ENCODE measurements around the gene ACTA2.

Gene ACTA2

DNA sequence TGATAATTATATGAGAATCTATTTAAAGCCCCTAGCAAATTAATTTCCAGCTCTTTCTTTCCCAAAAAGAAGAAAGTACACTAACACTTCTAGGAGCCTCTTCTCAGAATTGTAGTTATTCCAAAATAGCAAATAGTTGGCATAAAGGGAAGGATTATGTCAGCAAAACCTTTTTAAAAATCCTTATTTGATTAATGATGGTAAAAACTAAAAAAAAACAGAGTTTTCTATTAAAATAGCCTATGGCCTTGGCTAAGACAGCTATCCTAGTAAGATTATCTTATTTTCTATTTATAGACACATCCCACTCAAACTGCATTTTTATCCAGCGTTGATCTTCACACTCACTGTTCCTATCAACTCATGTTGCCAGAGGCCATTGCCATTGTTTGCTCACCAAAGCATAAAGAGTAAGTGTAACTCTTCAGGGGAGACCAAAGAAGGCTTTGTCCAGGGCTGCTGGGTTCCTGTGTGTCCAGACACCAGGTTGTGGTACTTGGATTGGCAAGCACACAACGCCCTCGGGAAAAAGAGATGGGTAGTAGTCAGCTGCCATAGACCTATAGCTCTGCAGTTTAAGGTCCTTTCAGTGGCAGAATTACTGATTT is 31.5 kb downstream of the ACTA2 start:
- no peak overlapping the region for H3K27ac ChIP-seq (ENCODE audit: low read depth, low read length, severe bottlenecking)
- 85 to 93% methylated on average over 2 to 3 of the region's 3 CpGs for WGBS, 2 experiments (ENCODE audit: insufficient coverage in 2 of 2)
- H3K4me3 ChIP-seq (ENCODE audit: extremely low read depth, insufficient read depth, low read length, poor library complexity, severe bottlenecking) = no peak overlapping the region
- no peaks in the 10 kb centered on the region for H3K9me3 ChIP-seq (ENCODE audit: control insufficient read depth, low read length)
- no peaks in the 10 kb centered on the region for H3K36me3 ChIP-seq (ENCODE audit: control insufficient read depth, insufficient read depth, low read length)
- no peaks in the 10 kb centered on the region for H3K4me1 ChIP-seq (ENCODE audit: control insufficient read depth, insufficient read depth, low read length, poor library complexity, severe bottlenecking)

DNA sequence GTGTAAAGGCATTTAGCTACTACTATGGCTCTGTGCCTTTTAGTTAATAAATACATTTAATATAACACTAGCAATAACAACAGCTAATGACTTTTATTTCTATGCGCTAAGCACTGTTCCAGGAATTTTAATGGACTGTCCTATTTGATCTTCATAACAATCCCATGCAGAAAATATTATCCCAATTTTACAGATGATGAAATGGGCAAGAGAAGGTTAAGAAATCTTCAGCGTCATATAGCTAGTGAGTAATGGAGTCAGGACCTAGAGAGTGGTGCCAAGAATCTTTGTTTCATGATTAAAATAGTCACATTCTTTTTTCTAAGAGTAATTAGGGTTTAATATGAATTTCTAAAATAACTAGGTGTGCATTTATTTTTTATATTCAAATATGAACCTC is 32.4 kb downstream of the ACTA2 start:
- Histone ChIP-seq H3K36me3 (ENCODE audit: control insufficient read depth, insufficient read depth, low read length) (no peaks in the 10 kb centered on the region), H3K27ac (ENCODE audit: low read depth, low read length, severe bottlenecking) (no peak overlapping the region), H3K4me3 (ENCODE audit: extremely low read depth, insufficient read depth, low read length, poor library complexity, severe bottlenecking) (no peak overlapping the region), H3K9me3 (ENCODE audit: control insufficient read depth, low read length) (no peaks in the 10 kb centered on the region), H3K4me1 (ENCODE audit: control insufficient read depth, insufficient read depth, low read length, poor library complexity, severe bottlenecking) (no peaks in the 10 kb centered on the region)
- WGBS, 2 experiments (ENCODE audit: insufficient coverage in 2 of 2) = 100% methylated on average over 1 of the region's 2 CpGs; no CpG with 5 or more reads in 1 of the 2 experiments

DNA sequence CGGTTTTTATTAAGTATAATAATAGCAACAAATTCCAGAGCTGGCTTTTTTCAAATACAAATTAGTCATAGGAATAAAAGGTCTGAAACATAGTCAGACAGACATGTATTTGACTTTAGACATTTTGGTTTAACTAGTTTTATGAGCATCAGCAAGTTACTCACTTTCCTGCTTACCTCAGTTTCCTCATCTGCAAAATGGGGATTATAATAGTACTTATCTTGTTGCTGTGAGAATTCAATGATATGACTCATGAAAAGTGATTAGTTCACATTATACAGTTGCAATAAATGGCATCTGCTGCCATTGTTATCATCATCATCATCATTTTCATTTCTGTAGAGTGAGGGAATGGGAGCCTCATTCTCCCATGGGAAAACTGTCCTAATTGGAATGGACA is 33.5 kb downstream of the ACTA2 start:
- no peaks in the 10 kb centered on the region for H3K4me1 ChIP-seq (ENCODE audit: control insufficient read depth, insufficient read depth, low read length, poor library complexity, severe bottlenecking)
- no peak overlapping the region for H3K4me3 ChIP-seq (ENCODE audit: extremely low read depth, insufficient read depth, low read length, poor library complexity, severe bottlenecking)
- WGBS, 2 experiments (ENCODE audit: insufficient coverage in 2 of 2) = no CpG with 5 or more reads among the region's 1 CpG
- no peaks in the 10 kb centered on the region for H3K9me3 ChIP-seq (ENCODE audit: control insufficient read depth, low read length)
- H3K36me3 ChIP-seq (ENCODE audit: control insufficient read depth, insufficient read depth, low read length) = no peaks in the 10 kb centered on the region
- no peak overlapping the region for H3K27ac ChIP-seq (ENCODE audit: low read depth, low read length, severe bottlenecking)

DNA sequence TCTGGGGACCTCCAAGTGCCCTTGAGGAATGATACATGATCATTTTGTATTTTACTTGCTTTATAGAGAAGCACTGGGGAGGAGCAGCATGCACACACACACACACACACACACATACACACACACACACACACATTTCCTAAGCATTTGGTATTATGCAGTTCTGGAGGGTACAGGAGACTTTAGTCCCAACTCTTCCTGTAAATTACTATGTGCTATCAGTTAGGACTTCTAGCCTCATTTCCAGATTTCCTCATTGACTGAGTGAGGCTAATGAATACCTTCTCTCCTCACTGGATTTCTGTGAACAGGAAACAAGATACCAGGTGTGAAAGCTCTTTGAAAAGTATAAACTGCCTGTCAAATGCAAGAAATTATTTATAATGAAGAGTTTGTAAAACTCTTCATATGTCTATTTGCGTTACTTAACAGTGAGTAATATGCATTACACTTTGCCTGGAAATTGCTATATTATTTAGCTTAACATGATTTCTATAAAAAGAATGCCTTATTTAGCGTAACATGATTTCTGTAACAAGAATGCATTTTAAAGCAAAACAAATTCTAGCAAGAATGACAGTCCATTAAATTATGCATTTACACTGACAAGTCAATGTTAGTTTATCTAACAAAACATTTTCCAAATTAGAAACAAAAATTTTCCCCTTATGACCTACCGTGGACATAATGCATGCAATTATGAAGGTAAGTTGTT is 34.2 kb downstream of the ACTA2 start:
- Histone ChIP-seq H3K27ac (ENCODE audit: low read depth, low read length, severe bottlenecking) (no peak overlapping the region), H3K4me1 (ENCODE audit: control insufficient read depth, insufficient read depth, low read length, poor library complexity, severe bottlenecking) (no peaks in the 10 kb centered on the region), H3K9me3 (ENCODE audit: control insufficient read depth, low read length) (no peaks in the 10 kb centered on the region), H3K4me3 (ENCODE audit: extremely low read depth, insufficient read depth, low read length, poor library complexity, severe bottlenecking) (no peak overlapping the region), H3K36me3 (ENCODE audit: control insufficient read depth, insufficient read depth, low read length) (no peaks in the 10 kb centered on the region)
- no CpG with 5 or more reads among the region's 3 CpGs for WGBS, 2 experiments (ENCODE audit: insufficient coverage in 2 of 2)

DNA sequence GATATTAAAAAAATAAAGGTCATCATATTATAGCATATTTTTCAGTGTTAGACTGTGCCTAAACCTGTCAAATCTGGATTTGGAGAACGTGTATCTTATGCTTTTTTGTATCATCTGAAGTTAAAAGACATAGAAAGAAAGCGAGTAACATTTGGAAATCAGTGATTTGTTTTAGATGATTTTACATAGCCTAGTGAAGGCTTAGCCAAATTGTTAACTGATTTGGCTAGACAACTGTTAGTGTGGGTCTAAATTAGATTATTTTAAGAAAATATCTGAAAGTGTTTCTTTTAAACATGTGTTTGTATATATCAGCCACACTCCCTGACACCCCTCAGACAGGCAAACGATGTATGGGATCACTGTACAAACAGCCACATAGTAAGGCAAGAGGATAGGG is 35.6 kb downstream of the ACTA2 start:
- 86 to 100% methylated on average over 1 of the region's 3 CpGs for WGBS, 2 experiments (ENCODE audit: insufficient coverage in 2 of 2)

DNA sequence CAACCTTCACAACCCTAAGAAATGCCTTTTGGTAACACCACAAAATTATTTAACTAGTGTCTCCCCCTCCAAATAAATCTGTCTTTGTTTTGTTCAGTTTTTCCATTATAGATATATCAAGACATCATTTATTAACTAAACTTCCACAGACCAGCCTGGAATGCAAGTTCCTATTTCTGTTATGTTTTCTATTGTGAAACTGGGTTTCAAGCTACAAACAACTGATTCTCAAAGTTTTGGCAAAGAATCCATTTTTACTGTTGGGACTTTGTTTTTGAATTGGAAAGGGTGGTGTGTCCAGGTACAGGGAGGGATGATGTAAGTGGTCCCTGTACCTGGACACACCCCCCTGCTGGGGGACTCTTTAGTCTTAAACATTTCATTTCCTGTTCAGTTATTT is 36.3 kb downstream of the ACTA2 start:
- H3K36me3 ChIP-seq (ENCODE audit: control insufficient read depth, insufficient read depth, low read length) = no peaks in the 10 kb centered on the region
- H3K4me3 ChIP-seq (ENCODE audit: extremely low read depth, insufficient read depth, low read length, poor library complexity, severe bottlenecking) = no peak overlapping the region
- no peaks in the 10 kb centered on the region for H3K4me1 ChIP-seq (ENCODE audit: control insufficient read depth, insufficient read depth, low read length, poor library complexity, severe bottlenecking)
- no peaks in the 10 kb centered on the region for H3K9me3 ChIP-seq (ENCODE audit: control insufficient read depth, low read length)
- H3K27ac ChIP-seq (ENCODE audit: low read depth, low read length, severe bottlenecking) = no peak overlapping the region

More for the DNA sequence above, 35.6 kb downstream of the ACTA2 start:
- Histone ChIP-seq H3K4me1 (ENCODE audit: control insufficient read depth, insufficient read depth, low read length, poor library complexity, severe bottlenecking) (no peaks in the 10 kb centered on the region), H3K4me3 (ENCODE audit: extremely low read depth, insufficient read depth, low read length, poor library complexity, severe bottlenecking) (no peak overlapping the region), H3K9me3 (ENCODE audit: control insufficient read depth, low read length) (no peaks in the 10 kb centered on the region), H3K27ac (ENCODE audit: low read depth, low read length, severe bottlenecking) (no peak overlapping the region), H3K36me3 (ENCODE audit: control insufficient read depth, insufficient read depth, low read length) (no peaks in the 10 kb centered on the region)

DNA sequence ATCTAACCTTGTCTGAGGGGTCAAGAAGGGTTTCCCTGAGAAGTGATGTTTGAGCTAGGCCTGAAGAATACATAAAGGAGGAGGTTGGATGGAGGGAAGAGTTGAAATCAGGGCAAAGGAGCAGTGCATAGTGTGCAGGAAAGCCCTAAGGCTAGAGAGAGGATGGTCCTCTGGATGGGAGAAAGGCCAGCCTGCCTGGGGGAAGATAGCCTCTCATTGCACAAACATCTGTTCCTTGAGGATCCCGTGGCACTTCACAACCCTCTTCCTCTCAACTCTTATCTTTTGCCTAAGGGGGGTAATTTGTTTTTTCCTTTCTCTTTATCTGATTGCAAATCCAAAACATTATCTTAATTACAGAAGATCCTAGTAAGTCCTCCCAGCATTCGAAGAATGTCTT is 36.8 kb downstream of the ACTA2 start:
- Histone ChIP-seq H3K9me3 (ENCODE audit: control insufficient read depth, low read length) (no peaks in the 10 kb centered on the region), H3K27ac (ENCODE audit: low read depth, low read length, severe bottlenecking) (no peak overlapping the region), H3K4me1 (ENCODE audit: control insufficient read depth, insufficient read depth, low read length, poor library complexity, severe bottlenecking) (no peaks in the 10 kb centered on the region), H3K36me3 (ENCODE audit: control insufficient read depth, insufficient read depth, low read length) (no peaks in the 10 kb centered on the region), H3K4me3 (ENCODE audit: extremely low read depth, insufficient read depth, low read length, poor library complexity, severe bottlenecking) (no peak overlapping the region)
- no CpG with 5 or more reads among the region's 2 CpGs for WGBS, 2 experiments (ENCODE audit: insufficient coverage in 2 of 2)

DNA sequence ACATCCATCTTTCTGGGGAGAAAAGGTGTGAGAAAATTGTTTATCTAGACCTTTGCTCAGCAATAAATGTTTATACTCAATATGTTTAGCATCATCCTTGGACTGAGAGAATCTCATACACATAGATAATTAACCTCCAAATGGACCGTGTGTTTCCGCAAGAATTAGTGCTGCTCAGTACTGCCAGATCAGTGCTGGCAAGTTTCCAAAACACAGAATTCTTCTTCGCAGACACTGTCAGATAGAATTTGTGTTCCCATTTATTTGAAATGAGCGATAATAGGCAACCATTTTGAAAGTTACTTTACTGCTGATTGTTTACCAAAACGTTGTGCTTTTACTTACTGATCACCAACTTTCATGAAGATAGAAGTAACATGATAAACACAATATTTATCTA is 38.8 kb downstream of the ACTA2 start:
- no peak overlapping the region for H3K4me3 ChIP-seq (ENCODE audit: extremely low read depth, insufficient read depth, low read length, poor library complexity, severe bottlenecking)
- no peaks in the 10 kb centered on the region for H3K36me3 ChIP-seq (ENCODE audit: control insufficient read depth, insufficient read depth, low read length)
- H3K9me3 ChIP-seq (ENCODE audit: control insufficient read depth, low read length) = no peaks in the 10 kb centered on the region
- WGBS, 2 experiments (ENCODE audit: insufficient coverage in 2 of 2) = 85 to 90% methylated on average over 3 of the region's 5 CpGs
- H3K27ac ChIP-seq (ENCODE audit: low read depth, low read length, severe bottlenecking) = no peak overlapping the region
- H3K4me1 ChIP-seq (ENCODE audit: control insufficient read depth, insufficient read depth, low read length, poor library complexity, severe bottlenecking) = no peaks in the 10 kb centered on the region

DNA sequence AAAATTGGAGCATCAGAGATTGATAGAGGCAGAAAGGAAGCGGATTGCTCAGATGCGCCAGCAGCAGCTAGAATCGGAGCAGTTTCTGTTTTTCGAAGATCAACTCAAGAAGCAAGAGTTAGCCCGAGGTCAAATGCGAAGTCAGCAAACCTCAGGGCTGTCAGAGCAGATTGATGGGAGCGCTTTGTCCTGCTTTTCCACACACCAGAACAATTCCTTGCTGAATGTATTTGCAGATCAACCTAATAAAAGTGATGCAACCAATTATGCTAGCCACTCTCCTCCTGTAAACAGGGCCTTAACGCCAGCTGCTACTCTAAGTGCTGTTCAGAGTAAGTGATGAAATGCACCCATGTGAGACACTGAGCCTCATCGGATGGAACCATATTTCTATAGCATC is 39.4 kb downstream of the ACTA2 start:
- Histone ChIP-seq H3K36me3 (ENCODE audit: control insufficient read depth, insufficient read depth, low read length) (no peaks in the 10 kb centered on the region), H3K4me1 (ENCODE audit: control insufficient read depth, insufficient read depth, low read length, poor library complexity, severe bottlenecking) (no peaks in the 10 kb centered on the region), H3K27ac (ENCODE audit: low read depth, low read length, severe bottlenecking) (no peak overlapping the region), H3K4me3 (ENCODE audit: extremely low read depth, insufficient read depth, low read length, poor library complexity, severe bottlenecking) (no peak overlapping the region), H3K9me3 (ENCODE audit: control insufficient read depth, low read length) (no peaks in the 10 kb centered on the region)
- WGBS, 2 experiments (ENCODE audit: insufficient coverage in 2 of 2) = 90 to 91% methylated on average over 6 to 9 of the region's 9 CpGs

DNA sequence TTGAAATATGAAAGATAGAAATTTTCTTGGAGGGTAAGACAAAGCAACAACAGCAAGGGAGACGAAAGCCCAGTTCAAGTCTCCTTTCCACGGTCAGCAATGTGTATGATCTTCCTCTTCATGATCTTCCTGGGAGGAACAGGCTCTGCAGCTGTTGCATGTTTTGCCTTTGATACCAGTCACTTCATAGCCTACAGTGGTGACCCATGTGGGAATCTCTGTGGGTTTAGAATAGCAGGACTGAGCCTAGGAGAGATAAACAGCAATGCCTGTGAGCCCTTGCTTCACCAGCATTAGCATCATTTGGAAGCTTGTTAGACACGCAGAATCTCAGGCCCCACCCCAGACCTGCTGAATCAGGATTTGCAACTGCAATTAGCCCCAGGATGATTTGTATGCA is 40.7 kb downstream of the ACTA2 start:
- Histone ChIP-seq H3K27ac (ENCODE audit: low read depth, low read length, severe bottlenecking) (no peak overlapping the region), H3K9me3 (ENCODE audit: control insufficient read depth, low read length) (no peaks in the 10 kb centered on the region), H3K4me1 (ENCODE audit: control insufficient read depth, insufficient read depth, low read length, poor library complexity, severe bottlenecking) (no peaks in the 10 kb centered on the region), H3K4me3 (ENCODE audit: extremely low read depth, insufficient read depth, low read length, poor library complexity, severe bottlenecking) (no peak overlapping the region), H3K36me3 (ENCODE audit: control insufficient read depth, insufficient read depth, low read length) (no peaks in the 10 kb centered on the region)
- WGBS, 2 experiments (ENCODE audit: insufficient coverage in 2 of 2) = 92 to 97% methylated on average over 3 of the region's 3 CpGs

DNA sequence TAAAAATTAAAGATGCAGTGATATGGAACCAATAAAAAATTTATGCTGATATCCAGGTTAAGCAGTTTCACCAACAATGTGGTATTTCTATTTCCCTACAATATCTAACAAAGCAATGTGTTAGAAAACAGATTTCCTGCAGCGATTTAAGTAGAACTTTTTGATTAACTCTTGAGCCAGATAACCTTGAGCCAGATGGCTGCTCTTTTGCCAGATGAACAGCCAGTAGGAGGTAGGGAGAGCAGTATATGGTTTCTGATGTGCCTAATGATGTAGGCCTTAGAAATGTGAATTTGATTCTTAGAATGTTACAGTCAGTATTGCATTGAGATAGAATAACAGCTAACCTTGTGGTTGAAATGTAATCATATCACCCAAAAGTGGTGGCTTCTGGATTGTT is 41.5 kb downstream of the ACTA2 start:
- Histone ChIP-seq H3K4me3 (ENCODE audit: extremely low read depth, insufficient read depth, low read length, poor library complexity, severe bottlenecking) (no peak overlapping the region), H3K36me3 (ENCODE audit: control insufficient read depth, insufficient read depth, low read length) (no peaks in the 10 kb centered on the region), H3K27ac (ENCODE audit: low read depth, low read length, severe bottlenecking) (no peak overlapping the region), H3K4me1 (ENCODE audit: control insufficient read depth, insufficient read depth, low read length, poor library complexity, severe bottlenecking) (no peaks in the 10 kb centered on the region), H3K9me3 (ENCODE audit: control insufficient read depth, low read length) (no peaks in the 10 kb centered on the region)
- WGBS, 2 experiments (ENCODE audit: insufficient coverage in 2 of 2) = 100% methylated on average over 1 of the region's 1 CpG; no CpG with 5 or more reads in 1 of the 2 experiments
